ENCODE data around the gene ROR1.

ROR1 gene

DNA sequence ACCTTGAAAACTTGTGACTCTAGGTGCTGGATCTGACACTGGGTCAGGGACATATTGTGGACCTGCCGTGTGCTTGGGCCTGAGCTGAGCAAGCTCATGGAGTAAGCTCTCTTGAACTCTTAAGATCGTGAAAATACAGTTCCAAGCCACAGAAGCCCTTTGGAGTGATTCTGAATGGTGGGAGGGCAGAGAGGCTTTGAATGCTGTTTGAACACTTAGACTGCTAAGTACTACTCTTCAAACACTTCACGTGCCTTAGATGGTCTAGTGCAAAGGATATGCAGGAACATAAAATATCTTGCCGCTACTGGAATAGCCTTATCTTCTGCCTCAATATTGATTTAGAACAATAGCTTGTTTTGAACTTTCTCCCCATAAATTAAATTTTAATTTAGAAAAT, 21.6 kb downstream of the ROR1 start:
- Histone ChIP-seq H3K4me1 (ENCODE audit: control insufficient read depth, low read depth, low read length) (peaks cover 80% of the 10 kb centered on the region), H3K4me3 (ENCODE audit: low read length) (peak overlapping the region; percentile 11), H3K9ac (ENCODE audit: low read length) (no peak overlapping the region), H3K27ac (ENCODE audit: low read length) (no peak overlapping the region), H3K27me3 (ENCODE audit: control insufficient read depth, insufficient read depth, low read length) (no peaks in the 10 kb centered on the region), H3K9me3 (ENCODE audit: control insufficient read depth, low read depth, low read length) (no peaks in the 10 kb centered on the region), H3K36me3 (ENCODE audit: control insufficient read depth, low read depth, low read length) (peaks cover 2% of the 10 kb centered on the region)

DNA sequence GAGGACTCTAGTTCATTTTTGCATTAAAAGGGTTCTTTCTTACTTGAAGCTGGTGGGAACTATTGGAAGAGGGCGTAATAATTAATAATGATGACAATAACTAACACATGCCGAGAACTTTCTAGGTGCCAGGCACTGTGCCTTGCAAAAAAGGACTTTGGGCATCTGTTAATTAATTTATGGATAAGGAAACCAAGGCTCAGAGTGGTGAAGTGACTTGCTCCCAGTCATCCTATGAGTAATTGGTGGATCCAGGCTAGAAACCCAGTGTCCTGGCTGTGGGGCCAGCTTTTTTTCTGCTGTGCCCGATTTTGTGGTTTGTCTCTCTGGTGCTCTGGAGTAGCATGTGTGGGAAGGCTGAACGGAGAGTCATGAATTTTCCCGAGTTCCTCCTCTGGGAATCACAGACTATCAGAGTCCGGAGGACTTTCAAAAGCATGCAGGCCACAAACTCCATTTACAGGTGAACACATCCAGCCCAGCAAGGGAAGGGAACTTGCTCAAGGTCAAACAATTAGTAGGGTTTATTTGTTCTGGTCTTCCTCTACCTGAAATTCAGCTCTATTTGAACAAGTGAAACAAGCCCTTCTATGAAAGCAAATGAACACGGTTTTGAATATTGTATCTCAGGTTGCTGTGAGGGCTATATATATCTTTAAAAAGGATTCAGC, 23.4 kb downstream of the ROR1 start:
- no peaks in the 10 kb centered on the region for H3K27me3 ChIP-seq (ENCODE audit: control insufficient read depth, insufficient read depth, low read length)
- peaks cover 69% of the 10 kb centered on the region for H3K4me1 ChIP-seq (ENCODE audit: control insufficient read depth, low read depth, low read length)
- H3K9me3 ChIP-seq (ENCODE audit: control insufficient read depth, low read depth, low read length): no peaks in the 10 kb centered on the region
- peaks cover 2% of the 10 kb centered on the region for H3K36me3 ChIP-seq (ENCODE audit: control insufficient read depth, low read depth, low read length)
- H3K4me3 ChIP-seq (ENCODE audit: low read length): no peak overlapping the region
- H3K27ac ChIP-seq (ENCODE audit: low read length): no peak overlapping the region
- H3K9ac ChIP-seq (ENCODE audit: low read length): no peak overlapping the region

DNA sequence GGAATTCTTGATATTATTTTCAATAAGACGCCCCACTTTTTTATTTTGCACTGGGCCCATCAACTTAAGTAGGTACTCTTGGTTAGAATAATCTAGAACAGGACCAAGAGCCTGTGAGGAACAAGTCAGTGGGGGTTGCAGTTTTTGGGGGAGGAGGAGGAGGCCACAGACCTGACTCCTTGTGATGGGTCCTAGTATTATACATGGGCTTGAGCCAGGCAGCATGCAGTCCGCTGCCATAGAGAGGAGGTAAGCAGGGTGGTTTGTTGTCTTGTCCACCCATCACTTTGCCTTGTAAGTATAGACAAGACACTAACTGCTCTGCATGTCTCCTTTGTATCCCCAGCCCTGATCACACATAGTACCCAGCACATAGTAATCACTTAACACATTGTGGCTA, 24.5 kb downstream of the ROR1 start:
- peaks cover 60% of the 10 kb centered on the region for H3K4me1 ChIP-seq (ENCODE audit: control insufficient read depth, low read depth, low read length)
- H3K4me3 ChIP-seq (ENCODE audit: low read length): no peak overlapping the region
- H3K9ac ChIP-seq (ENCODE audit: low read length): no peak overlapping the region
- no peaks in the 10 kb centered on the region for H3K9me3 ChIP-seq (ENCODE audit: control insufficient read depth, low read depth, low read length)
- H3K27ac ChIP-seq (ENCODE audit: low read length): no peak overlapping the region
- H3K36me3 ChIP-seq (ENCODE audit: control insufficient read depth, low read depth, low read length): no peaks in the 10 kb centered on the region
- no peaks in the 10 kb centered on the region for H3K27me3 ChIP-seq (ENCODE audit: control insufficient read depth, insufficient read depth, low read length)

DNA sequence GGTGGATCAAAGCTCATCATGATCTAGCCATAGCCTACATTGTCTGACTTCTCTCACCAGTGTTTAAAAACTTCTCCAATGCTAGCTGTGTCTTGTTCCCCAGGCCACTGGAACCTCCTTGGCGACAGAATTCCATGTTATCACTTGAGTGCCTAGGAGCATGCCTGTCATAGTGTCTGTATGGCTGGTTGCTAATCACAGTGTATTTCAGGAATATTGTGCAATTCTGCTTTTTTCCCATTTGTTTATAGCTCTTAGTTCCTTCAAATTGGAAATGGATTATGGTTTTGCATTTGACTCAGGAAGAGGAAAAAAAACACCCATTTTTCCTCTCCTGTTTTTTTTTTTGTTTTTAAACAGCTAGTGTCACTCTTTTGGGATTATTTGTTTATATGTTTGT, 25.5 kb downstream of the ROR1 start:
- H3K4me3 ChIP-seq (ENCODE audit: low read length): no peak overlapping the region
- peaks cover 58% of the 10 kb centered on the region for H3K4me1 ChIP-seq (ENCODE audit: control insufficient read depth, low read depth, low read length)
- no peaks in the 10 kb centered on the region for H3K36me3 ChIP-seq (ENCODE audit: control insufficient read depth, low read depth, low read length)
- no peaks in the 10 kb centered on the region for H3K27me3 ChIP-seq (ENCODE audit: control insufficient read depth, insufficient read depth, low read length)
- no peak overlapping the region for H3K27ac ChIP-seq (ENCODE audit: low read length)
- H3K9me3 ChIP-seq (ENCODE audit: control insufficient read depth, low read depth, low read length): no peaks in the 10 kb centered on the region
- no peak overlapping the region for H3K9ac ChIP-seq (ENCODE audit: low read length)

DNA sequence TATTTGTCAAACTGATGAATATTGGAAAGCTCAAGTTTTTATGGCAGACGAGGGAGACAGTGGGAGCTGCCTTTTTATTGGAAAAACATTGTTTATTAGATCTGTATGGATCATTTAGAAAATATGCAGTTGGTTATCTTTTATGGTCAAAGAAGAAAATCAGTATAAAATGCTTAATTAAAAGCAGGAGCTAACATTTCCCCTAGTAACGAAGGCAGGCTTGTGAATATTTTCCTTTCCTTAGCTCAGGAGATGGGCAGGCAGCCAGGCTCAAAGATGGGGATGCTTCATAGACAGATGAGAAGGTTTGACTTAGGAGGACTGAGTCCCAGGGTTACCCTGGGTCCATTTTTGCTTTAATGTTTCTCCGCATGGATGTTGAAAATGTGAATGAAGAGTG, 26.0 kb downstream of the ROR1 start:
- no peaks in the 10 kb centered on the region for H3K9me3 ChIP-seq (ENCODE audit: control insufficient read depth, low read depth, low read length)
- peaks cover 56% of the 10 kb centered on the region for H3K4me1 ChIP-seq (ENCODE audit: control insufficient read depth, low read depth, low read length)
- no peaks in the 10 kb centered on the region for H3K27me3 ChIP-seq (ENCODE audit: control insufficient read depth, insufficient read depth, low read length)
- no peaks in the 10 kb centered on the region for H3K36me3 ChIP-seq (ENCODE audit: control insufficient read depth, low read depth, low read length)
- H3K27ac ChIP-seq (ENCODE audit: low read length): no peak overlapping the region
- H3K4me3 ChIP-seq (ENCODE audit: low read length): no peak overlapping the region
- no peak overlapping the region for H3K9ac ChIP-seq (ENCODE audit: low read length)

DNA sequence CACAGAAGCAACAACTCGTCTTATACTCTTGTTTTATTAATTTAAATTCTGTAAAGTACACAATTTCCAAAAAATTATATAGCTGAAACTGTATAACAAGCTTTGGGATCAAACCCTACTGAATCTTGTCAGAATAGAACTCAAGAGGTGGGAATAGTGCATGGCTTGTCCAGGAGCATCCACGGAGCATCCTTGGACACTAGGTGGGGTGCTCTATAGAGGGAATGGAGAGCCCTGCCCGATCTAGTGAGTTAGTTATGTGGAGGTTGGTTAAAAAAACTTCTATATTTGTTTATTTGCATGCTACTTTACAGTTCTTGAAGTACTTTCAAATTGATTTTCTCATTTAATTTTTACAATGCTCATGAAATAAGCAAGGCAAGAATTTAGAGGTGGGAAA, 28.3 kb downstream of the ROR1 start:
- Histone ChIP-seq H3K9ac (ENCODE audit: low read length) (no peak overlapping the region), H3K27me3 (ENCODE audit: control insufficient read depth, insufficient read depth, low read length) (no peaks in the 10 kb centered on the region), H3K9me3 (ENCODE audit: control insufficient read depth, low read depth, low read length) (no peaks in the 10 kb centered on the region), H3K4me3 (ENCODE audit: low read length) (no peak overlapping the region), H3K27ac (ENCODE audit: low read length) (no peak overlapping the region), H3K4me1 (ENCODE audit: control insufficient read depth, low read depth, low read length) (peaks cover 43% of the 10 kb centered on the region), H3K36me3 (ENCODE audit: control insufficient read depth, low read depth, low read length) (no peaks in the 10 kb centered on the region)

DNA sequence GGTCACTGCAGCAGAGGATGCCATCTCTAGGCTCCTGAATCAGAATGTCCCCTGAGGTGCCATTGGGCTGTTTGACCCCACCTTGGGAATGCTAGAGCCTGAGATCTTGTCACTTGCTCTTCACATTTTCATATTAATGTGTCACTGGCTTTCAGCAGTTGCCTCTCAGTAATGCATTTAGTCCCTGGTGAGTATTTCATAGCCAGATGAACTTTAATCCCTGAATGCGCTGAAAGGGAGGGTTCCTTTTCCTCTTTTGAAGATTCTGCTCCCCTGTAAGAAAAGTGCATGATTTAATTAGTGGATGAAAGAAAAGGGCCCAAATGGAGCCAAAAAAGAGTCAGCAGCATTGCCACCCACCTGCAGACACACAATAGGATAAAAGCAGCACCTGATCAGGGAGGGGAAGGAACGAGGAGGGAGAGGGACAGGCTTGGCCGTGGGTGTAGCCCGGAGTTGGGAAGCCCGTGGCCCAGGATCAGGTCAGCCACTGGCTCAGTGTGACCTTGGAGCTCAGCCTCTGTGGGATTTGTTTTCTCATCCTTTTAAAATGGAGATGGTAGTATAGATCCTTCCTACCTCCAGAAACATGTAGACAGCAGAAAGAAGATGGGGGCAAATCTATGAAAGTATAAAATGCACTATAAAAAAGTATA, 31.1 kb downstream of the ROR1 start:
- Histone ChIP-seq H3K9me3 (ENCODE audit: control insufficient read depth, low read depth, low read length) (no peaks in the 10 kb centered on the region), H3K4me1 (ENCODE audit: control insufficient read depth, low read depth, low read length) (peaks cover 37% of the 10 kb centered on the region), H3K4me3 (ENCODE audit: low read length) (no peak overlapping the region), H3K27me3 (ENCODE audit: control insufficient read depth, insufficient read depth, low read length) (no peaks in the 10 kb centered on the region), H3K36me3 (ENCODE audit: control insufficient read depth, low read depth, low read length) (no peaks in the 10 kb centered on the region), H3K9ac (ENCODE audit: low read length) (no peak overlapping the region), H3K27ac (ENCODE audit: low read length) (no peak overlapping the region)

DNA sequence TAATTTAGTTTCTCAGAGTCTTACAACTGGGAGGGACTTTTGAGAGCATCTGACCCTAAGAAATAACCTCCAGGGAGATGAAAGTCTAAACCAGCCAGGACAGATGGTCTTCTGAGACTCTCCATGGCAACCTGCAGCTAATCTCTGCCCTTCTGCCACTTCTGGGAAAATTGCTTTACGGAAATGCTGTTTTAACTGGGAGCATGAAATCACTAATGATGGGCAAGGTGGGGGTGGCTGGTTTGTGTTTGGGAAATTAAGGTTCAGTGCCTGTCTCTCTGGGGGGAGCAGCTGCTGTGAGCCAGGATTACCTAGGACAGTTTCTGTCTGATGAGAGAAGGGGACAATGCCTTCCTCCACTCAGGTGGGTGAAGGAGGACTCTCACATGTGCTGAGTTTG, 33.2 kb downstream of the ROR1 start:
- H3K9ac ChIP-seq (ENCODE audit: low read length): no peak overlapping the region
- H3K4me3 ChIP-seq (ENCODE audit: low read length): no peak overlapping the region
- H3K27me3 ChIP-seq (ENCODE audit: control insufficient read depth, insufficient read depth, low read length): no peaks in the 10 kb centered on the region
- H3K36me3 ChIP-seq (ENCODE audit: control insufficient read depth, low read depth, low read length): no peaks in the 10 kb centered on the region
- H3K4me1 ChIP-seq (ENCODE audit: control insufficient read depth, low read depth, low read length): peaks cover 38% of the 10 kb centered on the region
- no peaks in the 10 kb centered on the region for H3K9me3 ChIP-seq (ENCODE audit: control insufficient read depth, low read depth, low read length)
- no peak overlapping the region for H3K27ac ChIP-seq (ENCODE audit: low read length)

DNA sequence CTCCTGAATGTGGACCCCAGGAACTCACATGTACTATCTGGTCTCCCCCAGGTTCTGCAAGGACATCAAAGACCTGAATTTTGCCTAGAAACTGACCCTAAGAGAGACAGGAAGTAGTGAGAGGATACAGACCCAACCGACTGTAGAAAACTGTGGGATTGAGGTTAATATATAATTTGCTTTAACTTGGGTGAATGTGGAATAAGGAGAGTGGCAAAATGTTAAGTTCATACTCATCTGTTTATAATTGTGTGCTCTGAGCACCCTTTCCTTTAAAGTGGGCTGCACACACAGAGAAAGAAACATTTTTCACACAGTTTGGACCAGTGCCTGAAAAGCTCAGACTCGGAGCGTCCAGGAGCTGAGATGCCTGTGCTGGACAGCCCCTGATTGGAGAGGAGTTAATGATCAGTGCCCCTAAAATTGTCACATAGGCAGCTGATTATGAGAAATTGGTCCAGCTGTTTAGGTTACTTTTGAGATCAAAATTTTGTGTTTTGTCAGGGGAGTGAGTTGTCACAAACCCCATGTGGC, 37.2 kb downstream of the ROR1 start:
- Histone ChIP-seq H3K4me1 (ENCODE audit: control insufficient read depth, low read depth, low read length) (peaks cover 22% of the 10 kb centered on the region), H3K9ac (ENCODE audit: low read length) (no peak overlapping the region), H3K36me3 (ENCODE audit: control insufficient read depth, low read depth, low read length) (no peaks in the 10 kb centered on the region), H3K27ac (ENCODE audit: low read length) (no peak overlapping the region), H3K27me3 (ENCODE audit: control insufficient read depth, insufficient read depth, low read length) (no peaks in the 10 kb centered on the region), H3K9me3 (ENCODE audit: control insufficient read depth, low read depth, low read length) (peaks cover 7% of the 10 kb centered on the region), H3K4me3 (ENCODE audit: low read length) (no peak overlapping the region)

DNA sequence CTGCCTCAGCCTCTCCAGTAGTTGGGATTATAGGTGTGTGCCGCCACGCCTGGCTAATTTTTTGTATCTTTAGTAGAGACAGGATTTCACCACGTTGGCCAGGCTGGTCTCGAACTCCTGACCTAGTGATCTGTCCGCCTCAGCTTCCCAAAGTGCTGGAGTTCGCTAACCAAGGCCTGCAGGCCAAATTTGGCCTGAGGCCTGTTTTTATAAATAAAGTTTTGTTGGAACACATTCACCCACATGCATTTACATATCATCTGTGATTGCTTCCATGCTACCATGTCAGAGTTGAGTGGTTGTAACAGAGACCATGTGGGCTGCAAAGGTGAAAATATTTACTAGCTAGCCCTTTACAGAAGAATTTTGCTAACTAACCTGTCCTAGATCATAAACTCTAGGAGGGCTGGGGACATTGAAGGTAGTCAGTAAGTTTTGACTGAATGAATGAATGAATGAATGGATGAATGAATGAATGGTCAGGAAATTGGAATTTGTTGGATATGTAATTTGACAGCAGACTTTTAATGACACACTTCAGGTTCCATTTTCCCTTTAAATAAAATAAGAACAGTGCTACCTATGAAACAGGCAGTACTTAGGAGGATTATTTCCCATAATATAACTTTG, 38.4 kb downstream of the ROR1 start:
- no peaks in the 10 kb centered on the region for H3K36me3 ChIP-seq (ENCODE audit: control insufficient read depth, low read depth, low read length)
- H3K9me3 ChIP-seq (ENCODE audit: control insufficient read depth, low read depth, low read length): peaks cover 7% of the 10 kb centered on the region

DNA sequence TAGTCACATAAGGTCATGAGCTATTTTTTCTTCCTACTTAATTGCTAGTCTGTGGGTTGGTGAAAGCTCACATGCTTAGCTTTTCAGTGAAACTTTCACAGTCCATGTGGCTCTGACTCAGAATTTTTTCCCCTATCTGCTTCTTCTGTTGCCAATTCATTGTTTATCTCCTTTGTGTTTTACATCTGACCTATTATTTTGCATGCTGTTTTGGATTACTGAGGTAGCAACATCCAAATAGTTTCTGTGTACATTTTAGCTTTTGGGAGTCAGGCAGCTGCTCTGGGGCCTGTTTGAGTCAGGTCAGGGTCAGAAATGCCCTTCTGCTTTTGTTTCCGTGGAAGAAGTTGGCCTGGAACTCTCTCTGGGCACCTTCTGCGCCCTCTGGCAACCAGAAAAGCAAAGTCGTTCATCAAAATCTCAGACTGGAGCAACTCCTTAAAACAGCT, 40.0 kb downstream of the ROR1 start:
- Histone ChIP-seq H3K9me3 (ENCODE audit: control insufficient read depth, low read depth, low read length) (peaks cover 7% of the 10 kb centered on the region), H3K4me1 (ENCODE audit: control insufficient read depth, low read depth, low read length) (peaks cover 35% of the 10 kb centered on the region), H3K27ac (ENCODE audit: low read length) (no peak overlapping the region), H3K36me3 (ENCODE audit: control insufficient read depth, low read depth, low read length) (no peaks in the 10 kb centered on the region), H3K9ac (ENCODE audit: low read length) (no peak overlapping the region), H3K27me3 (ENCODE audit: control insufficient read depth, insufficient read depth, low read length) (no peaks in the 10 kb centered on the region), H3K4me3 (ENCODE audit: low read length) (no peak overlapping the region)

More for the DNA sequence above, 38.4 kb downstream of the ROR1 start:
- no peaks in the 10 kb centered on the region for H3K27me3 ChIP-seq (ENCODE audit: control insufficient read depth, insufficient read depth, low read length)
- H3K4me3 ChIP-seq (ENCODE audit: low read length): no peak overlapping the region
- H3K9ac ChIP-seq (ENCODE audit: low read length): no peak overlapping the region
- H3K27ac ChIP-seq (ENCODE audit: low read length): no peak overlapping the region
- peaks cover 23% of the 10 kb centered on the region for H3K4me1 ChIP-seq (ENCODE audit: control insufficient read depth, low read depth, low read length)

Measured in iPS-18a (cell line).